Panc1 (cell line): ENCODE measurements around the gene ETV4. TPM values are rescaled to one million over a fixed set of nuclear protein-coding genes. Genes with fewer than 3 reads are reported as not detected.
A peak's percentile ranks its signal among the peaks of the same experiment; 100 is the strongest.

Source experiments
- ATAC-seq: fragments of 200-7000 bp; cut with Tn5 transposase; 2 replicates; pipeline ENCODE4 v1.9.1; 2020; ENCODE audit warnings: mild to moderate bottlenecking, moderate library complexity
- Bru-seq: library from RNA; stranded (reverse); fragments of 400-500 nt; gene quantifications from one replicate; lab custom pipeline; 2021; lab: Mats Ljungman, UMichigan
- BruChase-seq, 2 experiments: library from RNA; stranded (reverse); fragments of 400-500 nt; gene quantifications; one replicate each; lab custom pipeline; 2021; lab: Mats Ljungman, UMichigan
- BruUV-seq: library from RNA; stranded (reverse); fragments of 400-500 nt; replicated peaks from 2 replicates; lab custom pipeline; 2021; lab: Mats Ljungman, UMichigan
- CTCF ChIA-PET: fragments of 300-600 bp; sonication (Branson Sonifier 250); formaldehyde crosslinking; loops from one replicate; lab custom pipeline; 2022; ENCODE audit warnings: antibody characterized with exemption; lab: Charles Lee
- POLR2A ChIA-PET: fragments of 300-600 bp; sonication (Branson Sonifier 250); formaldehyde crosslinking; loops from one replicate; lab custom pipeline; 2022; ENCODE audit warnings: antibody characterized with exemption; lab: Charles Lee
- DNase-seq: peaks from one replicate; pipeline ENCODE4 v3.0.0-alpha.2; 2010; ENCODE audit warnings: low read depth, low spot score
- H3K27ac ChIP-seq: 2 replicates; pipeline ENCODE4 v1.5.1; 2011; ENCODE audit warnings: mild to moderate bottlenecking, low read length, inconsistent platforms
- H3K27me3 ChIP-seq: fragments of 200-500 bp; sonication (Bioruptor generic); 2 replicates; pipeline ENCODE4 v1.6.0; 2014; ENCODE audit warnings: low read length, inconsistent platforms; ENCODE audit not compliant: control insufficient read depth, insufficient read depth
- H3K36me3 ChIP-seq: fragments of 200-500 bp; sonication (Bioruptor generic); 2 replicates; pipeline ENCODE4 v1.5.1; 2014; ENCODE audit warnings: inconsistent platforms, mild to moderate bottlenecking, low read length, moderate library complexity; ENCODE audit not compliant: control insufficient read depth, insufficient read depth
- H3K4me1 ChIP-seq: 2 replicates; pipeline ENCODE4 v1.5.1; 2011; ENCODE audit warnings: inconsistent platforms, mild to moderate bottlenecking, low read length, moderate library complexity; ENCODE audit not compliant: control insufficient read depth, insufficient read depth
- H3K4me3 ChIP-seq, 2 experiments: 2 replicates each; pipeline ENCODE4 v1.5.1; 2011 to 2012; ENCODE audit warnings: low read depth in 2 of 2, low read length in 2 of 2, mild to moderate bottlenecking in 2 of 2, inconsistent platforms in 1 of 2, moderate library complexity in 1 of 2
- H3K9me3 ChIP-seq: fragments of 200-500 bp; sonication (Bioruptor generic); 2 replicates; pipeline ENCODE4 v1.5.1; 2014; ENCODE audit warnings: low read depth, mild to moderate bottlenecking, inconsistent platforms, low read length, moderate library complexity; ENCODE audit not compliant: control insufficient read depth, insufficient read depth
- CTCF ChIP-seq: fragments of 450-650 bp; IDR thresholded peaks from 2 replicates; pipeline ENCODE4 v1.5.1; 2017; ENCODE audit warnings: mild to moderate bottlenecking
- POLR2AphosphoS5 ChIP-seq: IDR thresholded peaks from 2 replicates; pipeline ENCODE4 v1.6.1; 2012; ENCODE audit warnings: mild to moderate bottlenecking, low read depth, low read length, moderate library complexity
- SIN3A ChIP-seq: IDR thresholded peaks from 2 replicates; pipeline ENCODE4 v1.6.1; 2012; ENCODE audit warnings: low read depth, mild to moderate bottlenecking, low read length, moderate library complexity, borderline replicate concordance; ENCODE audit not compliant: insufficient read depth
- TCF7L2 ChIP-seq: IDR thresholded peaks from 2 replicates; pipeline ENCODE4 v1.6.1; 2011; ENCODE audit warnings: mild to moderate bottlenecking, low read depth, low read length, inconsistent platforms
- in situ Hi-C: cut with HindIII; loops from 2 replicates; pipeline ENCODE4 v1.10.0; 2016; ENCODE audit warnings: low sequenced_read_pairs, low pct_unique_long_range_greater_than_20kb
- intact Hi-C: fragments of 100-400 bp; cut with micrococcal nuclease; formaldehyde crosslinking; loops from one replicate; pipeline ENCODE4 v1.10.0; 2022; ENCODE audit not compliant: unreplicated experiment
- long read RNA-seq: library from polyadenylated mRNA; unstranded; transcript quantifications from one replicate; pipeline ENCODE4 v2.0.0, GENCODE V29; 2021; ENCODE audit not compliant: unreplicated experiment
- polyA plus RNA-seq: library from polyadenylated mRNA; unstranded; fragments of >200 nt; gene quantifications from one replicate; pipeline ENCODE4 v1.2.1, GENCODE V29; 2012; ENCODE audit warnings: missing spikeins; ENCODE audit not compliant: insufficient read length
- total RNA-seq: library from RNA; stranded (reverse); gene quantifications from one replicate; pipeline ENCODE4 v1.2.1, GENCODE V29; 2021; ENCODE audit not compliant: unreplicated experiment
- TF ChIP-seq, protein P1 (sequence below), 2 experiments: IDR thresholded peaks; 2 replicates each; pipeline ENCODE4 v1.6.1; 2011 to 2012; ENCODE audit warnings: low read depth in 2 of 2, control low read depth in 1 of 2, low read length in 1 of 2, mild to moderate bottlenecking in 1 of 2, moderate library complexity in 1 of 2; ENCODE audit not compliant: insufficient read depth in 1 of 2

The ETV4 gene
- total RNA-seq (8.3 TPM), Bru-seq, nascent RNA (percentile 43 among the genes with signal in this experiment), BruChase-seq, experiment 1, labeled RNA remaining after a 2-hour chase (percentile 44 among the genes with signal in this experiment), BruChase-seq, experiment 2, labeled RNA remaining after a 6-hour chase (percentile 47 among the genes with signal in this experiment)
- polyA plus RNA-seq = 15.5 TPM
- long read RNA-seq, partial matches to known transcripts = 9 of 12 reads
- long read RNA-seq, other reads (novel, unspliced or antisense) = 1 of 12 reads

DNA sequence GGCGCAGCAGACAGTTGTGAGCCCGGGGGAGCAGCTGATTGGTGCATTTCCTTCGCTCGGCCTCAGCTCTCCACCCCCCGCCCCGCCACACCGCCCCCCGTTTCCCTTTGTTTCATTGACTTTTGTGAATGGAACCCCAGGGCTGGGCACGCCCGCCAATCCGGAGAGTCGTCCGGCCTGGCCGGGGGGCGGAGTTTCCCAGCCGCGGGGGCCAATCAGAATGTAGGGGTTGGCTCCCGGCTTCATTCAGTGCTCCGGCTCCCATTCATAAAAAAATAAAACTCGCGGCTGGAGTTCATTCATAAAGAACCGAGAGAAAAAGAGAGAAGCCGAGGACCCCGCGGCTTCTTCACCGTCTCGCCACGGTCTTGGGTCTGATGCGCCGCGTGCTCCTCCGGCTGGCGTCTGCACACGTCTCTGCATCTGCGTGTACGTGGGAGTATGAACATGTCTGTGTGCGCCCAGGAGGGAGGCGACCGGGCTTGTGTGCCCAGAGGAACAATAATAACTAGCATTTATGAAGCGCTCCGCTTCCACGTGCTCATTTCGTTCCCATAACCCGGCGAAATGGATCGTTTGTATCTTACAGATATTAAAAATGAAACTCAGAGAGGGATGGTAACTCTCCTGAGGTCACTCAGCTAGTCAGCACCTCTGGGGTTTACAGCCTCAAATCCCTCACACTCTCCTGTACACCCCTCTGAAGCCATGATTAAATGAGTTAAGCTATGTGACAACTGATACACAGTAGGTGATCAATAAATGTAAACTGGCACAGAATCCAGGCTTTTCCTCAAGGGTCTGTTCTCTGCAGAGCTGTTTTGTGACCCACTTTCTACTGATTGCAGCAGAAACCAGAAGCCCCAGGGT lies at the start of gene ETV4:
Gene ETV4 (minus strand): TSS at position 22 of the 870 bp plus-strand sequence. CDS start 723 bp downstream, outside the sequence.
- BruUV-seq = no TSS peak
- ATAC-seq (peak; percentile 90), DNase-seq (no peak)
- POLR2A ChIA-PET = interaction anchor here (0.6 kb wide), 1 partner anchor 60 kb away, joined by 3 read pairs; no protein-coding TSS in a partner anchor
- in situ Hi-C loops (no loop called here), intact Hi-C loops (no loop called here)
- Histone ChIP-seq H3K27ac (no peak within 1 kb of the TSS), H3K4me3 (peak within 1 kb of the TSS; percentile 54 to 63), H3K36me3 (no peaks in the 10 kb centered on the region; the same call in 1 of the 2 replicates), H3K9me3 (no peaks in the 10 kb centered on the region), H3K4me1 (peaks cover 9% of the 10 kb centered on the region; the same call in 1 of the 2 replicates), H3K27me3 (no peaks in the 10 kb centered on the region)
- CTCF ChIA-PET = no interaction called here
- TF ChIP-seq TCF7L2 = no peak
- no peak for TF ChIP-seq POLR2AphosphoS5
- TF ChIP-seq, protein P1, sequence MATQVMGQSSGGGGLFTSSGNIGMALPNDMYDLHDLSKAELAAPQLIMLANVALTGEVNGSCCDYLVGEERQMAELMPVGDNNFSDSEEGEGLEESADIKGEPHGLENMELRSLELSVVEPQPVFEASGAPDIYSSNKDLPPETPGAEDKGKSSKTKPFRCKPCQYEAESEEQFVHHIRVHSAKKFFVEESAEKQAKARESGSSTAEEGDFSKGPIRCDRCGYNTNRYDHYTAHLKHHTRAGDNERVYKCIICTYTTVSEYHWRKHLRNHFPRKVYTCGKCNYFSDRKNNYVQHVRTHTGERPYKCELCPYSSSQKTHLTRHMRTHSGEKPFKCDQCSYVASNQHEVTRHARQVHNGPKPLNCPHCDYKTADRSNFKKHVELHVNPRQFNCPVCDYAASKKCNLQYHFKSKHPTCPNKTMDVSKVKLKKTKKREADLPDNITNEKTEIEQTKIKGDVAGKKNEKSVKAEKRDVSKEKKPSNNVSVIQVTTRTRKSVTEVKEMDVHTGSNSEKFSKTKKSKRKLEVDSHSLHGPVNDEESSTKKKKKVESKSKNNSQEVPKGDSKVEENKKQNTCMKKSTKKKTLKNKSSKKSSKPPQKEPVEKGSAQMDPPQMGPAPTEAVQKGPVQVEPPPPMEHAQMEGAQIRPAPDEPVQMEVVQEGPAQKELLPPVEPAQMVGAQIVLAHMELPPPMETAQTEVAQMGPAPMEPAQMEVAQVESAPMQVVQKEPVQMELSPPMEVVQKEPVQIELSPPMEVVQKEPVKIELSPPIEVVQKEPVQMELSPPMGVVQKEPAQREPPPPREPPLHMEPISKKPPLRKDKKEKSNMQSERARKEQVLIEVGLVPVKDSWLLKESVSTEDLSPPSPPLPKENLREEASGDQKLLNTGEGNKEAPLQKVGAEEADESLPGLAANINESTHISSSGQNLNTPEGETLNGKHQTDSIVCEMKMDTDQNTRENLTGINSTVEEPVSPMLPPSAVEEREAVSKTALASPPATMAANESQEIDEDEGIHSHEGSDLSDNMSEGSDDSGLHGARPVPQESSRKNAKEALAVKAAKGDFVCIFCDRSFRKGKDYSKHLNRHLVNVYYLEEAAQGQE (IDR thresholded peaks at IDR 0.05; ENCODE audit: insufficient read depth in 1 of 2, low read depth in 2 of 2, low read length in 1 of 2) = no peak
- TF ChIP-seq SIN3A = no peak
- TF ChIP-seq CTCF = no peak

- H3K4me1 ChIP-seq = peaks cover 15% of the 10 kb centered on the region
- no TSS peak for BruUV-seq
- intact Hi-C loops (no loop called here), in situ Hi-C loops (no loop called here)
- no peaks in the 10 kb centered on the region for H3K36me3 ChIP-seq
- ChIA-PET CTCF (no interaction called here), POLR2A (no interaction called here)
- H3K4me3 ChIP-seq = no peak overlapping the region
- TF ChIP-seq, protein P1 (IDR thresholded peaks at IDR 0.05; ENCODE audit: insufficient read depth in 1 of 2, low read depth in 2 of 2, low read length in 1 of 2) = no peak
- TF ChIP-seq POLR2AphosphoS5 (no peak), TCF7L2 (no peak), SIN3A (no peak), CTCF (no peak)
- no peak overlapping the region for H3K27ac ChIP-seq
- no peaks in the 10 kb centered on the region for H3K9me3 ChIP-seq
- ATAC-seq = no peak
- H3K27me3 ChIP-seq = no peaks in the 10 kb centered on the region
- no peak for DNase-seq
These were observed 49.3 kb upstream of the ETV4 start for GRCh38 chr17:43595466-43595865.
